RWPE1 (cell line): ENCODE measurements around the gene CARMIL1.
"Not testable (repeated sequence)": the region's sequence is repeated elsewhere in the genome, so short reads cannot be mapped to it uniquely, and the experiment has no call there.

Source experiments
- CTCF ChIA-PET: fragments of 350-600 bp; sonication (Branson Sonifier 250); formaldehyde crosslinking; extraction: SDS; loops from one replicate; lab custom pipeline; 2021; lab: Yijun Ruan, JAX
- POLR2A ChIA-PET: fragments of 400-600 bp; formaldehyde crosslinking; extraction: SDS; loops from one replicate; lab custom pipeline; 2020; ENCODE audit warnings: antibody characterized with exemption; ENCODE audit not compliant: low non-redundant PET; lab: Yijun Ruan, JAX
- DNase-seq: peaks from one replicate; pipeline ENCODE4 v3.0.0; 2012; ENCODE audit warnings: low spot score
- H3K27ac ChIP-seq: fragments of 450-650 bp; 2 replicates; pipeline ENCODE4 v1.5.1; 2017
- CTCF ChIP-seq: fragments of 450-650 bp; conservative IDR thresholded peaks from 2 replicates; pipeline ENCODE4 v1.5.1; 2017; ENCODE audit warnings: low read depth, mild to moderate bottlenecking

The CARMIL1 gene

DNA sequence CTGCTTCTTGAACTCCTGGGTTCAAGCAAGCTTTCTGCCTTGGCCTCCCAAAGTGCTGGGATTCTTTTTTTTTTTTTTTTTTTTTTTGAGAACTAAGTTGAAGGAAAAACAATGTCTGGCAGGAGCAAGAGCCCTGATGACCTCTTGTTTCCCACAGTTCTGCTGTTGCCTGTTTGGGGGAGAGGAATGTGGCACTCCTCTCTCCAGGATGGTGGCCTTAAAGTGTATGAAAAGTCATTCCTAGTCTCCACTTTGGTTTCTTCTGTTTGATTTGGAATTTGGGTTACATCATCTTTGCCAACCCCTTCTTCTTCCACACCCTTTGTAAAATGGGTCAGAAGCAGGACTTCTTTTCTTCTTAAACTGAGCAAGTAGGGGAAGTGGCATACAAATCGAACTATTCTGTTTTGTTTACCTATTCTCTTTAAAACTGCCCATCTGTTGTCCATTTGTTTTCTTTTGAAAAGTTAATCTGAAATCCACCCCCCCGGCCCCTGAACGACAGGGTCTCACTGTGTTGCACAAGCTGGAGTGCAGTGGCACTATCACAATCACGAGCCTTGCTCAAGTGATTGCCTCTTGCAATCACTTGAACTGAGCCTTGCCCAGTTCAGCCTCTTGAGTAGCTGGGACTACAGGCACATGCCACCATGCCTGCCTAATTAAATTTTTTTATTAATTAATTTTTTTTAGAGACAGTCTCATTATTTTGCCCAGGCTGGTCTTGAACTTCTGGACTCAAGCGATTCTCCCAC, 11.3 kb downstream of the CARMIL1 start:
- H3K27ac ChIP-seq: no peak overlapping the region
- ChIA-PET CTCF (interaction anchor here (1.1 kb wide), 1 partner anchor 11 kb away, joined by 5 read pairs; the partner anchor contains the start of gene CARMIL1), POLR2A (no interaction called here)
- TF ChIP-seq CTCF: no peak
- DNase-seq: no peak

- DNase-seq: no peak
- CTCF ChIA-PET: interaction anchor here (0.7 kb wide), 1 partner anchor 13 kb away, joined by 5 read pairs; the partner anchor contains the start of gene CARMIL1
- POLR2A ChIA-PET: no interaction called here
- no peak overlapping the region for H3K27ac ChIP-seq
- no peak for TF ChIP-seq CTCF
Measured at GRCh38 chr6:25292384-25292783, 13.2 kb downstream of the CARMIL1 start.

- POLR2A ChIA-PET: no interaction called here
- CTCF ChIA-PET: no interaction called here
- no peak for DNase-seq
- no peak overlapping the region for H3K27ac ChIP-seq
- no peak for TF ChIP-seq CTCF
Measured at GRCh38 chr6:25295651-25296050, 16.5 kb downstream of the CARMIL1 start.

DNA sequence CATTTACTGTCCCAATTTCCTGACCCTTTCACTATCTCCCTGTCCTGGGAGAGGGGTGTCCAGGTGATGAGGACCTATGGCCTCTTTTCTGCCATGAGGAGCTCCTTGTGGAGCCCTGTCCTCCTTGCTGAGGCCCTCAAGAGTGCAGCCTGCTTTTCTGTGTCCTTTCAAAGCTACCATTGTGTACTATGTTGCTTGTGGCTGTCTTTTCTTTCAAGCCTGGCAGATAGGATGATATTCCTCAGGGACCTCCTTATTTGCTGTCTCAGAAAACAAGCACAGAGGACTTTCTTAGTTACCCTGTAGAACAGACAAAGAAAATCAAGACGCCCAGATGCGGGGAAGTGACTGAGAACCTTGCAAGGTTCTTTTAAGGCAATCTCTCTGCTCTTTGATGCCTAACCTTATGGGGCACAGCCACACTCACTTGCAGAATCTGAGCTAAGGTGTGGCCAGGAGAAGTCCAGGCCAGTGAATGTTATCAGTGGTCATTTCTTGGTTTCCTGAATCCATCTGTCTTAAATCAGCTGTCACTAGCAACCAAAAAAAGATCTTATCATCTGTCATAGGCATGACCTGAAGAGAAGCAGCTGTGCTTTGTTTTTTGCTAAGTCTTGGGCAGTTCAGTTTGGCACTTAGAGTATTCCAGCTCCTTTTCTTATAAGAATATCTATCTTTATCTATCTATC, 17.2 kb downstream of the CARMIL1 start:
- TF ChIP-seq CTCF: no peak
- H3K27ac ChIP-seq: no peak overlapping the region
- POLR2A ChIA-PET: no interaction called here
- CTCF ChIA-PET: no interaction called here
- no peak for DNase-seq

DNA sequence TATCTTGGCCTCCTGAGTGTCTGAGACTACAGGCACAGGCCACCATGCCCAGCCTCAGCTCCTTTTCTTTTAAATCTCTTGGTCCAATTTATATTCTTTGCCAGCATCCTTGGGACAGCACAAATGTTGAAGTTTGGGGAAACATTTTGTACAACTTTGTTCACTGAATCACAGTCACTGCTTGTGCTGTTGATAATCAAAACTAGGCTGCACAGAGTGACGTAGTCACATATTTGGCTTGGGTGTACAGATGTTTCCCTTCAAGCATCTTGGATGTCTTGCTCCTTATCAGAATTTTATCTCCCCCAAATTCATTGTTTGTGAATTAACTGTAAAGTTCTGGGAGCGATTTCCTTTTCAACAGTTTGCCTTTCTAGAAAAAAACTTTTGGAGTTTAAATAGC, 17.9 kb downstream of the CARMIL1 start:
- POLR2A ChIA-PET: no interaction called here
- no peak for DNase-seq
- H3K27ac ChIP-seq: no peak overlapping the region
- CTCF ChIA-PET: no interaction called here
- no peak for TF ChIP-seq CTCF

DNA sequence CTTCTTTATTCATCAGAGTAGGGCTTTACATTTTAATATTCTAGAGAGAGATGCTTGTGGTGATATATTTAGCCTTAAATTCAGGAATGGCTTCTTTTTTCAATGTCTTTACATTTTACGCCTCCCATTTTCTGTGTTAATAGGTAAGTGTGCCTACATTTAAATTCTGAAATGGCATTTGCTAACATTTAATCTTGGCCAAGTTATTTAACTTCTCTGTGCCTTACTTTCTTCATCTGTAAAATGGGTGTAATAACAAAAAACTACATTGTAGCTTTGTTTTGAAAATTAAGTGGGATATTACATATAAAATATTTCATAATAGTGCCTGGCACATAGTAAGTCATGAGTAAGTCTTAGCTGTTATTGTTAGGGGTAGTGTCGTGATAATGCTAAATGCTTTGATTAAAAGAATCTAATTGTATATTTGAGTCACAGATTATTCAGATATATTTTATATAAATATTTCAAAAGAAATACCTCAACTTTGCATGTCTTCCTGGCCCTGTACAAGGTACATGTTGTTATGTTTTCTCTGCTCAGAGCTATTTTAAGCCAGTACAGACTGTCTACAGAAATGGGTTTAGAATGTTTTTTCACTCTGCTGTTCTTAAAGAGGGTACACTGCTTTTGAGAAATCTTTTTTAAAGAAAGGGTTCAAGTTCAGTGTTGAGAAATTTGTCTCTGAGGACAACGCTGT, 18.8 kb downstream of the CARMIL1 start:
- no peak for DNase-seq
- TF ChIP-seq CTCF: no peak
- POLR2A ChIA-PET: no interaction called here
- H3K27ac ChIP-seq: no peak overlapping the region
- CTCF ChIA-PET: interaction anchor here (0.6 kb wide), 1 partner anchor 49 kb away, joined by 3 read pairs; no protein-coding TSS in a partner anchor

DNA sequence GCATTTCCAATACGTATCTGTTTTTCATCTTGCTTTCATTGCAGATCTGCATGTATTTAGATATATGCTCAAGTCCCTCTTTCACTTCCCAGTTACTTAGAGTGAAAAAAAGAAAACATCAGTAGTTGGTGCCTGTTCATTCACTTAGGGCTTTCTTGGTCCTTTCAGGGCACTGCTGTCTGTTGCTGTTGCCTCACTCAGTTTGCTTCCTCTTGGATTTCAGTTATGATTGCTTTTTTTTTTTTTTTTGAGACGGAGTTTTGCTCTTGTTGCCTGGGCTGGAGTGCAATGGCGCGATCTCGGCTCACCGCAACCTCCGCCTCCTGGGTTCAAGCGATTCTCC, 19.3 kb downstream of the CARMIL1 start:
- DNase-seq, POLR2A ChIA-PET, H3K27ac ChIP-seq: not testable (repeated sequence)
- CTCF ChIA-PET: interaction anchor here (0.6 kb wide), 1 partner anchor 48 kb away, joined by 3 read pairs; no protein-coding TSS in a partner anchor
